OCI-LY3 (cell line): ENCODE measurements around the gene ADAMTS19.

Source experiments
- EZH2phosphoT487 ChIP-seq: fragments of 200-600 bp; shearing (Covaris generic); IDR thresholded peaks from 2 replicates; pipeline ENCODE4 v1.6.1; 2018; ENCODE audit warnings: antibody characterized with exemption, mixed run types, low read depth
- TF ChIP-seq, protein P1 (sequence below): fragments of 200-600, 300-600 bp; sonication (generic); IDR thresholded peaks from 2 replicates; pipeline ENCODE4 v1.5.1; 2014; ENCODE audit warnings: antibody characterized with exemption, low read length, low read depth

- TF ChIP-seq EZH2phosphoT487, result no peak
- TF ChIP-seq, protein P1, sequence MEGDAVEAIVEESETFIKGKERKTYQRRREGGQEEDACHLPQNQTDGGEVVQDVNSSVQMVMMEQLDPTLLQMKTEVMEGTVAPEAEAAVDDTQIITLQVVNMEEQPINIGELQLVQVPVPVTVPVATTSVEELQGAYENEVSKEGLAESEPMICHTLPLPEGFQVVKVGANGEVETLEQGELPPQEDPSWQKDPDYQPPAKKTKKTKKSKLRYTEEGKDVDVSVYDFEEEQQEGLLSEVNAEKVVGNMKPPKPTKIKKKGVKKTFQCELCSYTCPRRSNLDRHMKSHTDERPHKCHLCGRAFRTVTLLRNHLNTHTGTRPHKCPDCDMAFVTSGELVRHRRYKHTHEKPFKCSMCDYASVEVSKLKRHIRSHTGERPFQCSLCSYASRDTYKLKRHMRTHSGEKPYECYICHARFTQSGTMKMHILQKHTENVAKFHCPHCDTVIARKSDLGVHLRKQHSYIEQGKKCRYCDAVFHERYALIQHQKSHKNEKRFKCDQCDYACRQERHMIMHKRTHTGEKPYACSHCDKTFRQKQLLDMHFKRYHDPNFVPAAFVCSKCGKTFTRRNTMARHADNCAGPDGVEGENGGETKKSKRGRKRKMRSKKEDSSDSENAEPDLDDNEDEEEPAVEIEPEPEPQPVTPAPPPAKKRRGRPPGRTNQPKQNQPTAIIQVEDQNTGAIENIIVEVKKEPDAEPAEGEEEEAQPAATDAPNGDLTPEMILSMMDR, result no peak
Measured at GRCh38 chr5:129672006-129672405, 211.9 kb downstream of the ADAMTS19 start.
